ENCODE measurements around the gene PCDHGC5. TPM values are rescaled to one million over a fixed set of nuclear protein-coding genes. Genes with fewer than 3 reads are reported as not detected.

PCDHGC5 gene
- total RNA-seq, 4 donors from 2014 or later = 1.1 to 3.2 (median 2.1) TPM

DNA sequence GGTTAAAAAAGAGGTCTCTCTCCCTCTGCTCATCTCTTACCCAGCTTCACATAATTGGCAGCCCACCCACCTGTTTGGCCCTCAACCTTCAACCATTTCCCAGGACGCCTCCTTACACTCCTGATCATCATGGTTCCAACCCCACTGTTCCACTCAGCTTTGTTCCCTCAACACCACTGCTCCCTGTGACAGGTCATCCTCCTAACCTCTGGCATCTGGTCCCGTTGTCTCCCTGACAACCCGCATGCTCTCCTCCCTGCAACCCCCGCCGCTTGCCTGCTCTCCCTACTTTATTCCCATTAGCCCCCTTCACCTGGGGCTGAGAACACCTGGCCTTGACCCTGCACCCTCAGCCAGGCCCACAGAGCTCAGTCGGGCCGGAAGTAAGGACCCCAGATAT lies 12.9 kb downstream of the PCDHGC5 start:
- TF ChIP-seq CTCF (IDR thresholded peaks at IDR 0.05) = no peak
- ATAC-seq (ENCODE audit: low FRiP score) = no peak
- DNase-seq (ENCODE audit: low spot score) = no peak

GRCh38 chr5:141503681-141504080 lies 14.8 kb downstream of the PCDHGC5 start:
- DNase-seq (ENCODE audit: low spot score) (no peak), ATAC-seq (ENCODE audit: low FRiP score) (no peak)
- TF ChIP-seq CTCF (IDR thresholded peaks at IDR 0.05) = no peak

DNA sequence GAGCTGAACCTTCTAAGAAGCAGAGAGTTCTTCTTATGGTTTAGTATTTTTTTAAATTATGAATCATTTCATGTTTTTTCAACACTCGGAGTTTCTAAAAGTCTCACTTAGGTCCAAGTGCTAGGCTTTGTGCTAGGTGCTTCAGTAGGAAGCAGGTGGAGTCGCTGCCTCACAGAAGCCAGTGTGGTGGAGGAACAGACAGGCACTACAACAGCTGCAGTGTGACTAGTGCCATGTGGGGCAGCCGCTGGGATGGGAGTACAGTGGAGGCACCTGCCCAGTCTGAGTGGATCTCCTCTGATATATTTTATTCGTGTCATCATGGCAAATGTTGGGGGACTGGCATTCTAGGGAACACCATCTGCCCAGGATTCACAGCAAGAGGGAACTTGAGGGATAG lies 15.3 kb downstream of the PCDHGC5 start:
- no peak for TF ChIP-seq CTCF (IDR thresholded peaks at IDR 0.05)
- DNase-seq (ENCODE audit: low spot score) (no peak), ATAC-seq (ENCODE audit: low FRiP score) (no peak)

GRCh38 chr5:141506381-141507155 lies 17.7 kb downstream of the PCDHGC5 start:
- ATAC-seq (ENCODE audit: low FRiP score) (no peak), DNase-seq (ENCODE audit: low spot score) (no peak)
- no peak for TF ChIP-seq CTCF (IDR thresholded peaks at IDR 0.05)

GRCh38 chr5:141507387-141508091 lies 18.7 kb downstream of the PCDHGC5 start:
- TF ChIP-seq CTCF (IDR thresholded peaks at IDR 0.05) = no peak
- DNase-seq (ENCODE audit: low spot score) (no peak), ATAC-seq (ENCODE audit: low FRiP score) (no peak)

GRCh38 chr5:141508440-141508797 lies 19.5 kb downstream of the PCDHGC5 start:
- no peak for DNase-seq (ENCODE audit: low spot score)
- ATAC-seq (ENCODE audit: low FRiP score) = peak; percentile 24
- no peak for TF ChIP-seq CTCF (IDR thresholded peaks at IDR 0.05)
